SKM-1 (cell line): ENCODE data around the gene TBC1D2.

Experiments used
- DNase-seq: peaks from one replicate; lab custom pipeline; 2025; ENCODE audit not compliant: unreplicated experiment; lab: John Stamatoyannopoulos, UW

The TBC1D2 gene

DNA sequence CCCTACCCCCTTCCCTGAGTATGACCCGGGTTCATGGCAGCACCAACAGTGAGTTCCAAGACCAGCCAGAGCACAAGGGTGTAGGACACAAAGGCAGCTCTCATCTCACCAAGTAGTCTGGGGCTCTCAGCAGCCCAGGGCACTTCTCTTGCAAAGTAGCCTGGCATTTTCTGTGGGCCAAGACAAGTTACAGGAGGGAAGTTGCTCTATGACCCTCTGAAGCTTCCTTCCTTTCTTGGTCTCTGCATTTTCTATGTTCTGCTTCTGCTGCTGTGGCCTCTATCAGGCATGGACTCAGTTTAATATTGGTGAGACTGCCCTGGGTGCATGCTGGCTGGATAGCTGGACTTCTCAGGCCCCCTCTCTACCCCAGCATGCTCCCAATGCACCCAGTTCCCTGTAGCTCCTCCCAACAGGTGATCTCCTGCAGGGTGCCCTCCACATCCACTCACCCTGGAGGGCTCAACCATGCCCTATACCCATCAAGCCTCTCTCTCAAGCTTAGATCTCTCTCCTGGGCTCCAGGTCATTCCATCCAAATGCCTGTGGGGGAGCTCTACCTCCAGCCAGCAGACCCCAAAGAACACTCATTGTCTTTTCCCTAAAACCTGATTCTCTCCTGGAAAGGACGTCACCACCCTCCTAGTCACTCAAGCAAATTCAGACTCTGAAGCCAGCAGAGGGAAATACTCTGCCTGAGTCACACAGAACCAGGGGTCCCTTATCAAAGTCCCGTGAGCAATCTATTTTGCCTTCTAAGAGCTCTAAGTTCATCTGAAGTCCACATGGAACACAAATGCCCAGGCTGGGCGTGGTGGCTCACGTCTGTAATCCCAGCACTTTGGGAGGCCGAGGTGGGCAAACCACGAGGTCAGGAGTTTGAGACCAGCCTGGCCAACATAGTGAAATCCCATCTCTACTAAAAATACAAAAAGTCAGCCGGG is 13.8 kb downstream of the TBC1D2 start:
- DNase-seq = no peak

- no peak for DNase-seq
Measured at GRCh38 chr9:98240475-98240874, 15.0 kb downstream of the TBC1D2 start.

DNA sequence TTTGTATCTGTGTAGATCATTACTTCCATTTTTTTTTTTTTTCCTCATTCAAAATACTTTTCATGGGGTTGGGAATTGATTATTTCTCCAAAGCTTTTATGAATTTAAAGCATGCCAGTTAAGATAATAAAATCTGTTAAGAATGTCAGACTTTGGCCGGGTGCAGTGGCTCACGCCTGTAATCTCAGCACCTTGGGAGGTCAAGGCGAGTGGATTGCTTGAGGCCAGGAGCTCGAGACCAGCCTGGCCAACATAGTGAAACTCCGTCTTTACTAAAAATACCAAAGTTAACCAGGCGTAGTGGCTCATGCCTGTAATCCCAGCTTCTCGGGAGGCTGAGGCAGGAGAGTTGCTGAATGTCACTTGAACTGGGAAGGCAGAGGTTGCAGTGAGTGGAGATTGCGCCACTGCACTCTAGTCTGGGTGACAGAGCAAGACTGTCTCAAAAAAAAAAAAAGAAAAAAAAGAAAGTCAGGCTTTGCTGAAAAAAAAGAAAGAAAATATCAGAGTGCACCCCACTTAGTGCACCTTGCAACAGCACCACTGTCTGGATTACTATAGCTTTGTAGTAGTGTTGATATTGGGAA is 18.5 kb downstream of the TBC1D2 start:
- no peak for DNase-seq

DNA sequence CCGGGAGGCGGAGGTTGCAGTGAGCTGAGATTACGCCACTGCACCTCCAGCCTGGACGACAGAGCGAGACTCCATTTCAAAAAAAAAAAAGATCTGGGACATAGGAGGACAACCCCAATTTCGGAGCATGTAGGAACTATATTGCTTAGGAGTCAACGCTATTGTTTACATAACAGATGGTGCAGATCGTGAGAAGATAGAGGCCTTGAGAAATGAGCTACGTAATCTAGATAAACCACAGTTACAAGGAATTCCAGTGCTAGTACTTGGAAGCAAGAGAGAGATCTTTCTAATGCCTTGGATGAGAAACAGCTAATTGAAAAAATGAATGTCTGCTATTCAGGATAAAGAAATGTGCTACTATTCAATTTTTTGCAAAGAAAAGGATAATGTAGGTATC is 20.3 kb downstream of the TBC1D2 start:
- no peak for DNase-seq

- DNase-seq = no peak
Measured at GRCh38 chr9:98234245-98234825, 21.1 kb downstream of the TBC1D2 start.

DNA sequence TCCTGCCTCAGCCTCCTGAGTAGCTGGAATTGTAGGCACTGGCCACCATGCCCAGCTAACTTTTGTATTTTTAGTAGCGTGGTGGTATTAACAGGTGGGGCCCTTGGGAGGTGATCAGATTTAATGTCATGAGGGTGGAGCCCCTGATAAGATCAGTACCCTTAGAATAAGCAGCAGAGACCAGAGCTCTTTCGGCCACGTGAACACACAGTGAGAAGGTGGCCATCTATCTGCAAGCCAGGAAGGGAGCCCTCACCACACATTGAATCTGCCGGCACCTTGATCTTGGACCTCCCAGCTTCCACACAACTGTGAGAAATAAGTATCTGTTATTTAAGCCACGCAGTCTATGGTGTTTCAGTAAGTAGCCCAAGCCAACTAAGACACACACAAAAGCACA is 22.5 kb downstream of the TBC1D2 start:
- no peak for DNase-seq

DNA sequence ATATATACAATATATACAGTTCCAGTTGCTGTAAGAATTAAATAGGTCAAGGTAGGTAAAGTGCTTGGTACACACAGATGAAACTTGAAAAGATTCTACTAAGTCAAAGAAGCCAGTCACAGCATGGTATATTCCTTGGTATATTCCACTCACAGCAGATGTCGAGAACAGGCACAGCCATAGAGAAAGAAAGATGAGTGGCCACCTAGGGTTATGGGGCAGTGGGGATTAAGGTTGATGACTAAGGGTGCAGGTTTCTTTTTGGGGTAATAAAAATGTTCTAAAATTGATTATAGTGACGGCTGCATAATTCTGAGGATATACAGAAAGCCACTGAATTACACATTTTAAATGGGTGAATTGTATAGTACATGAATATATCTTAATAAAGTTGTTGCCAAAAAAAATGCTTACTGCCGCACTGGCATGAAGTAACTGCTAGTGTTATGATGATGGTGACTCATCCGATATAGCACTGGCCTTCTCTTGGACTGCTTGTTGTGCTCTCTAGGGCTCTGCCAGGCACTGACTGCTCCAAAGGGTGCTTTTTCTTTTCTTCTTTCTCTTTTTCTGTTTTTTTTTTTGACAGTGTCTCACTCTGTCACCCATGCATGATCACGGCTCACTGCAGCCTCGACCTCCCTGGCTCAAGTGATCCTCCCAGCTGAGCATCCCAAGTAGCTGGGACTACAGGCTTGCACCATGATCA is 23.5 kb downstream of the TBC1D2 start:
- no peak for DNase-seq

GRCh38 chr9:98230789-98231188 is 24.7 kb downstream of the TBC1D2 start:
- DNase-seq = no peak

- no peak for DNase-seq
Measured at GRCh38 chr9:98230304-98230703, 25.1 kb downstream of the TBC1D2 start.

- DNase-seq = no peak
Measured at GRCh38 chr9:98229620-98230019, 25.8 kb downstream of the TBC1D2 start.

GRCh38 chr9:98229090-98229395 is 26.4 kb downstream of the TBC1D2 start:
- no peak for DNase-seq

- DNase-seq = no peak
Measured at GRCh38 chr9:98228392-98229089, 26.9 kb downstream of the TBC1D2 start.

DNA sequence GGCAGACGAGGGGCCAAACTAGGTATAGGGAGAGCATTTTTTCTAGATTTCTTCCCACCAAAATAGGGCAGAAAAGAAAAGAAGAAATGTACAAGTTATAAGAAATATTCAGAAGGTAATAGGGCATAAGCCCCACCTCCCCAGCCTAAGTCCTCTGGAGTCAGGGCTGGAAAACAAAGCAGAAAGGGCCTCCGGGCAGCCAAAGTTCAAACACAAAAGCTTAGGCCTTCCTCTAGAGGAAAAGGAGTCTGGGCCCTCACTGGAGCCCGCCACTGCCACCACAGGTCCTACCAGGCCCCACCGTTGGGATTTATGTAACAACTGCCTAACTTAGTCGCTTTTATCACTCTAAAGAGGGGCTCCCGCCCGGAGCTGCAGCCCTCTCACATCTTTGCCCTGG is 27.6 kb downstream of the TBC1D2 start:
- DNase-seq = no peak

DNA sequence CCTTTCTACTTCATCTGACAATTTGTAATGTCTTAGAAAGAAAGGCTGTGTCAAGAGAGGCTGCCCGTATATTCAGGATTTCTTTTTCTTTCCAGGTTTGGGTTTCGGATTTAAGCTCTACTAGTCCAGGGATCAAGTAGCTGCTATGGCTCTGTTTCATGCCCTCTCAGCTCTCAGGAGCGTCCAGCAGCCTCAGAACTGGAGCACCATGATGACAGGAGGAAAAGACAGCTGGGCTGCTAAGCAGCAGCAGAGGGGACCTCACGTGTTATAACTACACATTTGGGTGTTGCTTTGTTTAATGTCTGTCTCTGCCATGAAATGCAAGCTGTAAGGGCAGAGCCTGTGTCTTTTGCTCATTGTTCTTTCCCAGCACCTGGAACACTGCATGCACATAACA is 28.5 kb downstream of the TBC1D2 start:
- DNase-seq = no peak

- DNase-seq = no peak
Measured at GRCh38 chr9:98226516-98226915, 28.9 kb downstream of the TBC1D2 start.

- DNase-seq = no peak
Measured at GRCh38 chr9:98225015-98225442, 30.4 kb downstream of the TBC1D2 start.

DNA sequence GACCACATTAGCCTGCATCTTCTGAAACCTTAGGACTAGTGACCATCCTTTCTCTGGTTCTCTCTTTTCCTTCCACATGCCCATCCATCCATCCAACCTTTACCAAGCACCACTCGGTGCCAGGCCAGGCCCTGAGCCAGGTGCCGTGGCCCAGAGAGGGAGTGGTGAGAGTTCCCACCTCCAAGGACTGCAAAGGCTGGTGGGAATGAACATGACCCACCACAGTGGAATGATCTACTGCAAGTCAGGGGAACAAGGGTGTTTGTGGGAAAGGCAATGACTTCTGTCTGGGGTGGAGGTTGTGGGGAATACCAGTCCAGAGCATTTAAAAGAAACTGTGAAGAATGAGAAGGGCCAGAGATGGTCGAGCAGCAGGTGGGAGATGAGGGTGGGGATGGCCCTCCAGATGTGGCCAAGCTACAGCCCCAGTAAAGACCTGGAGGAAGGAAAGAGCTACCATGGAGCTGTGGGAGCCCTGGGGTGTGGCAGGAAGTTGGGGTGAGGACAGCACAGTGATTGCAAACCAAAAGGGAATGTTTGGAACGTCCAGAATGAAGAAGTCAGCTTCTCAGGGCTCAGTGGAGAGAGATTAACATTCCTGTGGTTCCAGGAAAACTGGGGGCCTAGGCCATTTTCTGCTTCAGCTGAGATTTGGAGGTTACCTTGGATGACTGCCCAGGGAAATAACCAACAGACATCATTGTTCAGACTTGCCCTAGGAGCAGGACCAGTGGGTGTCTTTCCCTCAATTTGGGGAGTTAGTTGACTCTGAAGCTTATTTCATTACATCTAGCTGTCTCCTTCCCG is 32.4 kb downstream of the TBC1D2 start:
- DNase-seq = no peak

- no peak for DNase-seq
Measured at GRCh38 chr9:98220911-98221310, 34.5 kb downstream of the TBC1D2 start.

DNA sequence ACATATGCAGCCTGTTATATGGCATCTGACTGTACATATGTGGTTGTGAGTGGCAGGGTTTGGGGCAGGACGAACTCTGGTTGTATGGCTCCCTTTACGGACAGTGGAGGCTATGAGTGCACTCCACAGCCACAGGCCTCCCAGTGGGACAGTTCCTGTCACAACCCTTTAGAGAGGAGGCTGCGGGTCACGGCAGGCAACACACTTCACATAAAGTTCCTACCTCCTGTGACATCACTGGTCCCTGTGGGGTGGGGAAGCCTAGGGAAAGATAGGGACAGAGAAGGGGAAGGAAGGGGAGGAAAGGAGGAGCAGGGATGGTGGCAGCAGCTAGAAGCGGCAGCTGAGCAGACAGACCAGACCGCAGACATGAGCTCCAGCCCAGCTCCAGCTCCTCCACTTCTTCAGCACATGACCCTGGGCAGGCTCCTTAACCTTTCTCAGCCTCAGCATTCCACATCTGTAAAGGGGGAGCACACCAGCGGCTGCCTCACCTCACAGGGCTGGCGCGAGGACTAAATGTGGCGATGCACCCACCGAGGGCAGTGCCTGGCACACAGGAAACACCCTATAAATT is 35.6 kb downstream of the TBC1D2 start:
- no peak for DNase-seq

DNA sequence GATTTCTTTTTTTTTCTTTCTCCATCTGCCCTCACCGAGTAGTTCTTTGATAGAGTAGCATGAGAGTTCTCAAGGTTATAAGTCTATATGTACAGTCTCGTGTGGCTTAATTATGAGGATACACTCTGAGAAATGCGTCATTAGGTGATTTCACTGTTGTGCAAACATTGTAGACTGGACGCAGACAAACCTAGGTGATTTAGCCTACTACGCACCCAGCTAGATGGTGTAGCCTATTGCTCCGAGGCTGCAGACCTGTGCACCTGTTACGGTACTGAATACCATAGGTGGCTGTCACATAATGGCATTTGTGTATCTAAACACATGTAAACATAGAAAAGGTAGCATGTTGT is 36.1 kb downstream of the TBC1D2 start:
- DNase-seq = no peak
